ENCODE data around the gene SFTPA1. TPM values are rescaled to one million over a fixed set of nuclear protein-coding genes. Genes with fewer than 3 reads are reported as not detected.

The SFTPA1 gene
- total RNA-seq, 1 donor from 2014 or later = not detected

- TF ChIP-seq CTCF (IDR thresholded peaks at IDR 0.05; ENCODE audit: insufficient read depth, low read depth, low read length) = no peak
- TF ChIP-seq EZH2 (IDR thresholded peaks at IDR 0.05; ENCODE audit: insufficient read depth, low read length) = no peak
- Mint-ChIP-seq H3K4me3 (ENCODE audit: unreplicated experiment) (no peak overlapping the region), H3K27me3 (ENCODE audit: low read depth, unreplicated experiment) (peaks cover 19% of the 10 kb centered on the region), H3K9me3 (ENCODE audit: unreplicated experiment) (peaks cover 11% of the 10 kb centered on the region), H3K4me1 (ENCODE audit: low read depth, unreplicated experiment) (no peaks in the 10 kb centered on the region), H3K27ac (ENCODE audit: unreplicated experiment) (no peak overlapping the region), H3K36me3 (ENCODE audit: low read depth, unreplicated experiment) (no peaks in the 10 kb centered on the region)
- no peaks in the 10 kb centered on the region for H3K36me3 ChIP-seq (ENCODE audit: insufficient read depth, low read length)
- no peak overlapping the region for H3K4me2 ChIP-seq (ENCODE audit: low read length)
- H3K9me3 ChIP-seq (ENCODE audit: insufficient read depth, low read depth, low read length) = no peaks in the 10 kb centered on the region
- FAIRE-seq = no peak
- H3K9ac ChIP-seq (ENCODE audit: low read length) = no peak overlapping the region
- DNase-seq (ENCODE audit: low read depth) = no peak
- H2AFZ ChIP-seq (ENCODE audit: low read depth, low read length) = no peak overlapping the region
- no peak overlapping the region for H3K4me3 ChIP-seq (ENCODE audit: insufficient read depth, low read depth, low read length)
- H3K79me2 ChIP-seq (ENCODE audit: insufficient read depth, low read length) = no peaks in the 10 kb centered on the region
- H3K27ac ChIP-seq (ENCODE audit: low read depth, low read length) = no peak overlapping the region
- H3K27me3 ChIP-seq (ENCODE audit: insufficient read depth, low read length) = peaks cover 10% of the 10 kb centered on the region
- H4K20me1 ChIP-seq (ENCODE audit: insufficient read depth, low read length) = no peaks in the 10 kb centered on the region
- H3K4me1 ChIP-seq (ENCODE audit: insufficient read depth, low read length) = no peaks in the 10 kb centered on the region
Measured at GRCh38 chr10:79602953-79603352, 7.8 kb upstream of the SFTPA1 start.

- Mint-ChIP-seq H3K9me3 (ENCODE audit: unreplicated experiment) (peaks cover 10% of the 10 kb centered on the region), H3K4me3 (ENCODE audit: unreplicated experiment) (no peak overlapping the region)
- TF ChIP-seq CTCF (IDR thresholded peaks at IDR 0.05; ENCODE audit: insufficient read depth, low read depth, low read length) (no peak), EZH2 (IDR thresholded peaks at IDR 0.05; ENCODE audit: insufficient read depth, low read length) (no peak)
Measured at GRCh38 chr10:79604294-79604693, 6.4 kb upstream of the SFTPA1 start.

GRCh38 chr10:79605308-79605707 lies 5.4 kb upstream of the SFTPA1 start:
- H3K36me3 Mint-ChIP-seq (ENCODE audit: low read depth, unreplicated experiment) = no peaks in the 10 kb centered on the region

More at GRCh38 chr10:79604294-79604693, 6.4 kb upstream of the SFTPA1 start:
- Histone ChIP-seq H3K36me3 (ENCODE audit: insufficient read depth, low read length) (no peaks in the 10 kb centered on the region), H3K4me3 (ENCODE audit: insufficient read depth, low read depth, low read length) (no peak overlapping the region), H3K27me3 (ENCODE audit: insufficient read depth, low read length) (peaks cover 10% of the 10 kb centered on the region), H3K9me3 (ENCODE audit: insufficient read depth, low read depth, low read length) (no peaks in the 10 kb centered on the region), H3K79me2 (ENCODE audit: insufficient read depth, low read length) (no peaks in the 10 kb centered on the region), H2AFZ (ENCODE audit: low read depth, low read length) (no peak overlapping the region), H4K20me1 (ENCODE audit: insufficient read depth, low read length) (no peaks in the 10 kb centered on the region), H3K4me2 (ENCODE audit: low read length) (no peak overlapping the region), H3K27ac (ENCODE audit: low read depth, low read length) (no peak overlapping the region), H3K9ac (ENCODE audit: low read length) (no peak overlapping the region), H3K4me1 (ENCODE audit: insufficient read depth, low read length) (no peaks in the 10 kb centered on the region)
- Mint-ChIP-seq H3K27me3 (ENCODE audit: low read depth, unreplicated experiment) (peaks cover 27% of the 10 kb centered on the region), H3K4me1 (ENCODE audit: low read depth, unreplicated experiment) (no peaks in the 10 kb centered on the region), H3K27ac (ENCODE audit: unreplicated experiment) (no peak overlapping the region), H3K36me3 (ENCODE audit: low read depth, unreplicated experiment) (no peaks in the 10 kb centered on the region)
- FAIRE-seq (no peak), DNase-seq (ENCODE audit: low read depth) (no peak)

More at GRCh38 chr10:79605308-79605707, 5.4 kb upstream of the SFTPA1 start:
- H3K9me3 Mint-ChIP-seq (ENCODE audit: unreplicated experiment) = peaks cover 8% of the 10 kb centered on the region
- Histone ChIP-seq H3K4me3 (ENCODE audit: insufficient read depth, low read depth, low read length) (no peak overlapping the region), H3K4me2 (ENCODE audit: low read length) (no peak overlapping the region), H3K27me3 (ENCODE audit: insufficient read depth, low read length) (peaks cover 10% of the 10 kb centered on the region), H3K9me3 (ENCODE audit: insufficient read depth, low read depth, low read length) (no peaks in the 10 kb centered on the region), H3K27ac (ENCODE audit: low read depth, low read length) (no peak overlapping the region), H3K79me2 (ENCODE audit: insufficient read depth, low read length) (no peaks in the 10 kb centered on the region), H3K36me3 (ENCODE audit: insufficient read depth, low read length) (no peaks in the 10 kb centered on the region), H2AFZ (ENCODE audit: low read depth, low read length) (no peak overlapping the region), H4K20me1 (ENCODE audit: insufficient read depth, low read length) (no peaks in the 10 kb centered on the region), H3K9ac (ENCODE audit: low read length) (no peak overlapping the region), H3K4me1 (ENCODE audit: insufficient read depth, low read length) (no peaks in the 10 kb centered on the region)
- TF ChIP-seq EZH2 (IDR thresholded peaks at IDR 0.05; ENCODE audit: insufficient read depth, low read length) = no peak
- no peak for TF ChIP-seq CTCF (IDR thresholded peaks at IDR 0.05; ENCODE audit: insufficient read depth, low read depth, low read length)
- FAIRE-seq = no peak
- no peak for DNase-seq (ENCODE audit: low read depth)
- peaks cover 31% of the 10 kb centered on the region for H3K27me3 Mint-ChIP-seq (ENCODE audit: low read depth, unreplicated experiment)
- H3K4me1 Mint-ChIP-seq (ENCODE audit: low read depth, unreplicated experiment) = no peaks in the 10 kb centered on the region
- no peak overlapping the region for H3K27ac Mint-ChIP-seq (ENCODE audit: unreplicated experiment)
- H3K4me3 Mint-ChIP-seq (ENCODE audit: unreplicated experiment) = no peak overlapping the region

Data from astrocyte (in vitro differentiated cells and primary cell).